HL-60 (cell line): Measurements from ENCODE around the gene HARBI1.

Source experiments
- DNase-seq, 2 experiments: peaks; one replicate each; pipeline ENCODE4 v3.0.0-alpha.2; 2010 to 2020; ENCODE audit warnings: low read depth in 1 of 2, low spot score in 1 of 2
- H3K27ac ChIP-seq: fragments of 250-450 bp; sonication (Bioruptor Pico); replicated peaks from 2 replicates; pipeline ENCODE4 v1.5.1; 2020; ENCODE audit warnings: mild to moderate bottlenecking, moderate library complexity
- H3K27me3 ChIP-seq: fragments of 250-450 bp; sonication (Bioruptor Pico); 2 replicates; pipeline ENCODE4 v1.5.1; 2021; ENCODE audit warnings: mild to moderate bottlenecking, moderate library complexity; ENCODE audit not compliant: insufficient read depth, poor library complexity, severe bottlenecking
- H3K4me3 ChIP-seq: replicated peaks from 2 replicates; pipeline ENCODE4 v1.5.1; 2011; ENCODE audit warnings: mild to moderate bottlenecking, control low read depth, low read length; ENCODE audit not compliant: insufficient read depth
- CTCF ChIP-seq: IDR thresholded peaks from one replicate; pipeline ENCODE4 v1.5.1; 2011; ENCODE audit warnings: low read length, control low read depth, inconsistent platforms; ENCODE audit not compliant: insufficient read depth
- GABPA ChIP-seq: IDR thresholded peaks from 2 replicates; pipeline ENCODE4 v1.6.1; 2012; ENCODE audit warnings: low read depth
- POLR2AphosphoS5 ChIP-seq: IDR thresholded peaks from 2 replicates; pipeline ENCODE4 v1.6.1; 2012; ENCODE audit warnings: low read depth
- REST ChIP-seq: IDR thresholded peaks from 2 replicates; pipeline ENCODE4 v1.6.1; 2012; ENCODE audit warnings: low read depth; ENCODE audit not compliant: insufficient replicate concordance
- SPI1 ChIP-seq: IDR thresholded peaks from 2 replicates; pipeline ENCODE4 v1.6.1; 2012; ENCODE audit warnings: low read depth, mild to moderate bottlenecking, borderline replicate concordance

Gene HARBI1

GRCh38 chr11:46553814-46554212, 63.2 kb downstream of the HARBI1 start:
- no peaks in the 10 kb centered on the region for H3K27me3 ChIP-seq
- DNase-seq = no peak
- no peak for TF ChIP-seq REST
- TF ChIP-seq SPI1 = no peak
- no peak for TF ChIP-seq GABPA
- TF ChIP-seq CTCF = no peak
- TF ChIP-seq POLR2AphosphoS5 = no peak
- H3K4me3 ChIP-seq = no peak overlapping the region
- peak overlapping the region; percentile 23 for H3K27ac ChIP-seq
